ENCODE data around the gene SHLD1.
A peak's percentile ranks its signal among the peaks of the same experiment; 100 is the strongest.

The SHLD1 gene

GRCh38 chr20:5848711-5849505, 98.7 kb downstream of the SHLD1 start:
- peak; percentile 28 for DNase-seq (ENCODE audit: low spot score)

DNA sequence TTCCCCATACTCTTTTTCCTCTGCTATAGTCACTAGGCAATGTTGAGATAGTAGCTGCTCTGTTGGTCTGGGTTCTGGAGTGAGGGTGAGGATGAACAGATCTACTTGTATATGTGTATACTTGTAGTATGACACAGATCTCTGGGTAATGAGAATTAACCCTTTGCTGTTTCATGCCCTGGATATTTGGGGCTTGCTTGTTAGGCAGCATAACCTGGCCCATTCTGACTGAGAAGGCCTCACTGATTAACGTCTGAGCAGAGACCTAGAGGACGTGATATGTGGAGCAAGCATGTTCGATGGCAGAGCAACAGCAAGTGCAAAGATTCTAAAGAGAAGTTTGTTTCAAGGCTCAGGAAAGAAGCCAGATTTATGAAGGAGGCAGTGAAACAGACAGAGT, 105.7 kb downstream of the SHLD1 start:
- DNase-seq (ENCODE audit: low spot score) = no peak

DNA sequence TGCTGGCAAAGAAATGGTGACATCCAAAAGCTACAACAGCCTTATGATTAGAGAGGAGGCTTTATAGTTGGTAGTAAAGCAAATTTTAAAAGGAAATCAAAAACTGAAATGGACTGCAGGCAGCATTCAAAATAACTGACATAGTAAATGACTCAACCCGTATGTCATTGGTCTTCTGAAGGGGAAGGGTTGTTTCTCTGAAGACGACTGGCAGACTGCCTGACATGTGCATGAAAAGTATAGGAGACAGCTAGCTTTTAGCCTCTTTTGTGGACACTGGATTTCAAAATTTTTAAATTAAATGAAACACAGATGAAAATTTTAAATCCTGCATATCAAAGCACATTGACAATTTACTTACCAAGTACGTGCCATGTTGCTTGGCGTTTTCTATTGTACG, 109.4 kb downstream of the SHLD1 start:
- DNase-seq (ENCODE audit: low spot score) = no peak

DNA sequence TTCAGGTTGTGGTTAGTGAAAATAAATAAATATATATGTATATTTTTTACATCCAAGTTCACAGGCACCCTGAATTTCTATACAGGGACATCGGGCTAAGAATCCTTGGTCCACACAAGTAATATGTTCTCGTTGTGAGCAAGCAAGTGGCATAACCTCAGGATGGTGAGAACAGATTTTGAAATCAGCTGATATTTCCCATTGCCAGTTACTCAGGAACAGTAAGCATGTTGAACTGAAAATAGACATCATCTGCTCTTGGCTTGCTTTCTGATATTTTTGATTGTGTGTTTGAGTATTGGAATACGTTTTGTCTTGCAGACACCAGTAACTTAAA, 112.5 kb downstream of the SHLD1 start:
- DNase-seq (ENCODE audit: low spot score) = no peak

DNA sequence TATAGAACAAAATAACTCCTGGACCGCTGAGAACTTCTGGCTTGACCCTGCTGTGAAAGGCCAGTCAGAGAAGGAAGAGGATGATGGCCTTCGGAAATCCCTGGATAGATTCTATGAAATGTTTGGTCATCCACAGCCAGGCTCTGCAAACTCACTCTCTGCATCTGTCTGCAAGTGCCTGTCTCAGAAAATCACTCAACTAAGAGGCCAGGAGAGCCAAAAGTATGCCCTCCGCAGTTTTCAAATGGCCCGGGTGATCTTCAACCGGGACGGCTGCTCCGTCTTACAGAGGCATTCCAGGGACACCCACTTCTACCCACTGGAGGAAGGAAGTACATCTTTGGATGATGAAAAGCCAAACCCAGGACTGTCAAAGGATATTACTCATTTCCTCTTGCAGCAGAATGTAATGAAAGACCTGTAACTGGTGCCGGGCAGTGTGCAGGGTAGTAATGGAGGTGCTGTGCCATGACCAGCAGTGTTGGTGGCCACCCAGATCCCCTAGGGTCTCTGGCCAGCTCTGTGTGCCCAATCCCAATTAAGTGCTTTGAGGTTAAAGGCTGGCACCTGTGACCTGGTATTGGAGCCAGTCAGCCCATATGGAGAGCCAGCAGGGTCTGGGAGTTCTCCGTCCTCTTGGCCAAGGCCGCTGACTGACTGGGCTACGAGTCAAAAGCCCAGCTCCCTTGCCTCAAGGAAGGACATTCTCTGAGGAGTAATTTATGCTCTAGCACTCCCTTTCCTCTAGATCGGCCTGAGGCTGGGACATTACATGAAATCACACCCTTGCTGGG, 113.0 kb downstream of the SHLD1 start:
- DNase-seq (ENCODE audit: low spot score) = peak; percentile 44

DNA sequence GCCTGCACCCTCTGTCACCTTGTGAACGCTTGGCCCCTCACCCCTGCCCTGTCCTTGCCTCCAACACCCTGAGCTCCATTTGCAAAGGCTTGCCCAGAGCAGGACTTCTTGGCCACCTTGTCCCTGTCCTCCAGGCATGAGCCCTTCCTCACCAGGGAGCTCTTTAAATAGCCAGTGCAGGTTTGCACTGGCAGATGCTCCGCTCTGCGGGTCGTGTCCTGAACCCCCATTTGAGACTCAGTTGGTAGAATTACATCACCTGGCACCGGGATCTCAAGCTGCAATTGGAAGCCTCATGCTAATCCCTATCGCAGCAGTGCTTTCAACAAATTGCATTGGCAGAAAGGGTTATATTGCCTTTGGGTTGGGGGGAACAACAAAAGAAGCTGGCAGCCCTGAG, 114.2 kb downstream of the SHLD1 start:
- no peak for DNase-seq (ENCODE audit: low spot score)

DNA sequence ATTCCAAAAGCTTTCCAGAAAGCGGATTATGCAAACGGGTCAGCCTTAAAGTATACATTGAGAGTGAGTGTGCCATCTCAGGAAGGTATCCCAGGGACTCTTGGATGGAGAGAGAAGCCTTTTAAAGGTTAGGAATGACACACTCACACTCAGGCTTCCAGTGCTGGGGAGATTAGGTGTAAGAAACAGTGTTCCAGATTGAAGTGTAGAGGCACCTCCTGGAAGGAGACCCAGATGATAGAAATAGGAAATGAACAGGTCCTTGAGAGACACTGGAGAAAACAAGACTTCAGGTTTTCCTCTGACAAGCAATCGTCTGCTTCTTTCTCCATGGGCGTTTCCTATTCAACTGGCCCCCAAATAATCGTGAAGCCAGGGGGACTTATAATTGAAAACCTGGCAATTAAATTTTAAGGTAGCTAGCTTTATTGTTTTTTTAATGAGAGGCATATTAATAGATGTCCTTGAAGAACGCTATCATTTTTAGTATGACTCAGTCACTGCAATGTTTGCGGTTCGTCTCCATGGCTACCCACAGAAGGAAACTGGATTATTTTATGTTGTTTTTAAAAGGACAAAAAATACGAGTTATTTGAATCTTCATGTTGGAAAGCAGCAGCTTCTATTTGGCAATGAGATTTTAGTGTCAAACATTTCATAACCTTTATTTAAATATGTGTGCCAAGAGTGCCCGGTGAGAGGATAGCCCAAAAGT, 114.8 kb downstream of the SHLD1 start:
- peak; percentile 17 for DNase-seq (ENCODE audit: low spot score)

- no peak for DNase-seq (ENCODE audit: low spot score)
These were observed 115.4 kb downstream of the SHLD1 start for GRCh38 chr20:5865604-5866003.

- DNase-seq (ENCODE audit: low spot score) = no peak
These were observed 120.4 kb downstream of the SHLD1 start for GRCh38 chr20:5870568-5870981.

GRCh38 chr20:5871459-5872410, 121.5 kb downstream of the SHLD1 start:
- no peak for DNase-seq (ENCODE audit: low spot score)

- DNase-seq (ENCODE audit: low spot score) = no peak
These were observed 126.9 kb downstream of the SHLD1 start for GRCh38 chr20:5877128-5877527.

GRCh38 chr20:5880326-5880725, 130.1 kb downstream of the SHLD1 start:
- no peak for DNase-seq (ENCODE audit: low spot score)

- DNase-seq (ENCODE audit: low spot score) = no peak
These were observed 131.5 kb downstream of the SHLD1 start for GRCh38 chr20:5881703-5882102.

DNA sequence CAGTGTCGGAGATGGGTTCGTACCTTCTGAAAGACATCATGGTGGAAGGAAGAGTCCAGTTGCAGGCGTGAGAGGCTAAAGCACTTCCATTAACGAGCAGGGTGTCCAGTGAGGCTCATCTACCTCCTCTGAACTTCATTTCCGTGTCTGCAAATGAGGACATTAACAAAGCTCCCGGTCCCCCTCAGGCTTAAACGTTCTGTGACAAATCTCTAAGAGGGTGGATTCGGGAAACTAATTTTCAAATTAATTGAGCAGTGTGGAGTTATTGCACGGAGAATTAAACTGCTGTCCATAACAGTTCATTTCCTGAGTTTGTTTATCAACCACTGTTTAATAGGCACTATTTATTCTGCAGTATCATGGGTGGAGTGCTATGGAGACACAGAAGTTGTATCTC, 132.0 kb downstream of the SHLD1 start:
- DNase-seq (ENCODE audit: low spot score) = no peak

GRCh38 chr20:5884465-5885335, 134.5 kb downstream of the SHLD1 start:
- no peak for DNase-seq (ENCODE audit: low spot score)

GRCh38 chr20:5885866-5886265, 135.7 kb downstream of the SHLD1 start:
- DNase-seq (ENCODE audit: low spot score) = no peak

- DNase-seq (ENCODE audit: low spot score) = no peak
These were observed 136.6 kb downstream of the SHLD1 start for GRCh38 chr20:5886788-5887187.

DNA sequence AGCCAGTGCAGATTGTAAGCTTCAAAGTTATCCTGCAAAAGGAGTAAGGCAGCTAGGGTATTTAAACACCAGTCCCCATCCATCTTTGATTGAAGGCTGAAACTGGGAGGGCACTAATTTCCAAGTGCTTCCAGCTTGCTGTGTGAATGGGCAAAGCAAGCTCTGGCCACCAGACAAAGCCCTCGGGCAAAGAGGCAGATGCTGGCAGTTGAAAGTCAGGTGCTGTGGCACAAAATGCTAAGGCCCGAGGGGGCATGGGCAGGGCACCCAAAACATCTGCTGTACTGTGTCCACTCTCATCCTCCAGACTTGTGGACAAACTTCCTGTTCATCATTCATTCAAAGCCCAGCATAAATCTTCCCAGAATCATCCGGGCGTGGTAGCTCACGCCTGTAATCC, 137.2 kb downstream of the SHLD1 start:
- no peak for DNase-seq (ENCODE audit: low spot score)

- no peak for DNase-seq (ENCODE audit: low spot score)
These were observed 137.8 kb downstream of the SHLD1 start for GRCh38 chr20:5888041-5888440.

- no peak for DNase-seq (ENCODE audit: low spot score)
These were observed 140.7 kb downstream of the SHLD1 start for GRCh38 chr20:5890773-5891441.

Measured in activated CD4-positive, alpha-beta T cell treated with anti-CD3 and anti-CD28 coated beads, Interleukin-2, Interleukin-4, amounts not matched to agents 100 ng/mL and 50 ng/mL, durations not matched to agents 16 hours and 8 hours (primary cell).